H1 (cell line): ENCODE measurements around the gene LSR. TPM values are rescaled to one million over a fixed set of nuclear protein-coding genes. Genes with fewer than 3 reads are reported as not detected.

ENCODE experiments used
- ATF3 ChIP-seq: IDR thresholded peaks from 2 replicates; pipeline ENCODE4 v1.6.1; 2011; ENCODE audit warnings: low read depth, mild to moderate bottlenecking, low read length; ENCODE audit not compliant: insufficient read depth
- BCL11A ChIP-seq, 2 experiments: IDR thresholded peaks; one replicate each; pipeline ENCODE4 v1.6.1; 2011; ENCODE audit warnings: low read depth in 2 of 2, low read length in 2 of 2, mild to moderate bottlenecking in 2 of 2
- BRCA1 ChIP-seq: IDR thresholded peaks from 2 replicates; pipeline ENCODE4 v1.6.1; 2012; ENCODE audit warnings: low read depth, low read length, improper control_type of control experiment
- CHD7 ChIP-seq: fragments of 300-600 bp; sonication (generic); IDR thresholded peaks from 2 replicates; pipeline ENCODE4 v1.7.1; 2012; ENCODE audit warnings: low read length, moderate library complexity, mild to moderate bottlenecking, inconsistent platforms; ENCODE audit not compliant: insufficient replicate concordance
- CREB1 ChIP-seq: IDR thresholded peaks from 2 replicates; pipeline ENCODE4 v1.6.1; 2012; ENCODE audit warnings: inconsistent platforms
- POLR2A ChIP-seq, 2 experiments: IDR thresholded peaks; 1 replicate in 1 of 2; 2 replicates in 1 of 2; pipeline ENCODE4 v1.6.1; 2011; ENCODE audit warnings: low read depth in 2 of 2, low read length in 2 of 2, mild to moderate bottlenecking in 2 of 2; ENCODE audit errors: control extremely low read depth in 1 of 2
- SAP30 ChIP-seq: fragments of 300-600 bp; sonication (generic); IDR thresholded peaks from 2 replicates; pipeline ENCODE4 v1.7.1; 2012; ENCODE audit warnings: low read length, moderate library complexity, mild to moderate bottlenecking, inconsistent platforms; ENCODE audit not compliant: insufficient read depth, insufficient replicate concordance
- SP1 ChIP-seq: IDR thresholded peaks from 2 replicates; pipeline ENCODE4 v1.6.1; 2011; ENCODE audit warnings: low read depth, low read length
- TAF7 ChIP-seq: optimal IDR thresholded peaks from 2 replicates; pipeline ENCODE3; 2011; ENCODE audit warnings: low read depth, mild to moderate bottlenecking, inconsistent platforms, low read length, moderate library complexity, borderline replicate concordance
- USF2 ChIP-seq: IDR thresholded peaks from 2 replicates; pipeline ENCODE4 v1.6.1; 2011; ENCODE audit warnings: low read length, improper control_type of control experiment
- YY1 ChIP-seq: IDR thresholded peaks from 2 replicates; pipeline ENCODE4 v1.6.1; 2011; ENCODE audit warnings: low read depth, mild to moderate bottlenecking, low read length
- polyA plus RNA-seq, 7 experiments: library from polyadenylated mRNA; depleted of rRNA in 3 of 7; stranded (reverse) in 5 of 7; unstranded in 2 of 7; fragments of >200 nt in 5 of 7; fragments of 200-250 nt in 2 of 7; gene quantifications; 1 replicate in 5 of 7; 2 replicates in 1 of 7; 4 replicates in 1 of 7; pipeline versions ENCODE4 v1.2.1 to v1.2.3, GENCODE V29; 2011 to 2013; ENCODE audit warnings: missing spikeins in 2 of 7, mixed read lengths in 2 of 7
- total RNA-seq: library from RNA; stranded (reverse); fragmentation: NEBNext Ultra II Directional; extraction: Animal tissue kit (Norgen Biotek cat#: 25700); gene quantifications from 2 replicates; pipeline ENCODE4 v1.2.1, GENCODE V29; 2021

The LSR gene
- total and polyA plus RNA-seq, 2 of the 8 experiments (the other 6 are each of a cell fraction or from before 2014, with no cell fraction given): 159 to 186 TPM

- TF ChIP-seq CHD7 (no peak), USF2 (no peak), CREB1 (no peak), POLR2A (IDR thresholded peaks at IDR 0.05; ENCODE audit: control extremely low read depth in 1 of 2, low read depth in 2 of 2, low read length in 2 of 2) (no peak), YY1 (no peak), BRCA1 (no peak), SAP30 (no peak), ATF3 (no peak), BCL11A (IDR thresholded peaks at IDR 0.05; ENCODE audit: low read depth in 2 of 2, low read length in 2 of 2) (no peak), SP1 (no peak), TAF7 (no peak)
These were observed 55.2 kb downstream of the LSR start (continued) for GRCh38 chr19:35304036-35304435.
